Activated naive CD8-positive, alpha-beta T cell treated with anti-CD3 and anti-CD28 coated beads, Interleukin-2, amount 50 U/mL, for 24 hours (primary cell): ENCODE measurements around the gene TULP3.

Experiments
- ATAC-seq: fragments of 150-1000 bp; cut with Tn5 transposase; one replicate; pipeline ENCODE4 v1.10.0; 2021
- DNase-seq: peaks from one replicate; pipeline ENCODE4 v3.0.0; 2021
- H3K27ac Mint-ChIP-seq: one replicate; pipeline ENCODE4 v1.8.0; 2021; ENCODE audit warnings: mild to moderate bottlenecking, mixed read lengths
- H3K27me3 Mint-ChIP-seq: one replicate; pipeline ENCODE4 v1.8.0; 2021; ENCODE audit warnings: mixed read lengths
- H3K36me3 Mint-ChIP-seq: one replicate; pipeline ENCODE4 v1.8.0; 2021; ENCODE audit warnings: low read depth, mixed read lengths
- H3K4me1 Mint-ChIP-seq: one replicate; pipeline ENCODE4 v1.8.0; 2021; ENCODE audit warnings: mixed read lengths
- H3K4me3 Mint-ChIP-seq: one replicate; pipeline ENCODE4 v1.8.0; 2021; ENCODE audit warnings: mild to moderate bottlenecking, moderate library complexity, mixed read lengths
- H3K9me3 Mint-ChIP-seq: one replicate; pipeline ENCODE4 v1.8.0; 2021; ENCODE audit warnings: mixed read lengths

The TULP3 gene

DNA sequence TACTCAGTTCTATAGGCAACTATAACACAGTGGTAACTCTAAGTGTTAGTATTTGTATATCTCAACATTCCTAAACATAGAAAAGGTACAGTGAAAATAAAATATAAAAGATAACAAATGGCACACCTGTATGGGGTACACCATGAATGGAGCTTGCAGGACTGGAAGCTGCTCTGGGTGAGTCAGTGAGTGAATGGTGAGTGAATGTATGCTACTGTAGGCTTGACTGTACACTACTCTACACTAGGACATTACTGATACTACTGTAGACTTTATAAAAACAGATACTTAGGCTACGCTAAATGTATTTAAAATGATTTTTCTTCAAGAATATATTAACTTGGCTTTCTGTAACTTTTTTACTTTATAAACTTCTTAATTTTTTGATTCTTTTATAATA, 94.0 kb downstream of the TULP3 start:
- Mint-ChIP-seq H3K36me3 (no peaks in the 10 kb centered on the region), H3K4me1 (no peaks in the 10 kb centered on the region), H3K27me3 (no peaks in the 10 kb centered on the region), H3K9me3 (peaks cover 2% of the 10 kb centered on the region), H3K27ac (no peak overlapping the region), H3K4me3 (no peak overlapping the region)
- no peak for ATAC-seq
- DNase-seq, result no peak

DNA sequence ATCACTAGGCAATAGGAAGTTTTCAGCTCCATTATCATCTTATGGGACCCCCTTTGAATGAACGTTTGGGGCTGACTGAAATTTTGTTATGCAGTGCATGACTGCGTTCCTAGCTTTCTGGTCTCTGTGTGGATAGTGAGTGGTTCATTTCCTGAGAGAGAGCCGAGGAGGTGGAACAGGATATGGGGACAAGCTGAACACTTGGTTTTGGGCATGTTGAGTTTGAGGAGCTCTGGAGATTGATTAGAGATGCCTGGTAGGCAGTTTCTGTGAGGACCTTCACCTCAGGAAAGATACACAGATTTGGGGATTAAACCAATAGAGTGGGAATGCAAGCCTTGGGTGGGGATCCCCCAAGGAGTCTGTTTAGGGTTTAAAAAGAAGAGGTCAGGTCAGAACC, 96.2 kb downstream of the TULP3 start:
- Mint-ChIP-seq H3K4me1 (no peaks in the 10 kb centered on the region), H3K27me3 (no peaks in the 10 kb centered on the region), H3K36me3 (no peaks in the 10 kb centered on the region), H3K27ac (no peak overlapping the region), H3K4me3 (no peak overlapping the region), H3K9me3 (peaks cover 5% of the 10 kb centered on the region)
- DNase-seq, result no peak
- ATAC-seq, result no peak

DNA sequence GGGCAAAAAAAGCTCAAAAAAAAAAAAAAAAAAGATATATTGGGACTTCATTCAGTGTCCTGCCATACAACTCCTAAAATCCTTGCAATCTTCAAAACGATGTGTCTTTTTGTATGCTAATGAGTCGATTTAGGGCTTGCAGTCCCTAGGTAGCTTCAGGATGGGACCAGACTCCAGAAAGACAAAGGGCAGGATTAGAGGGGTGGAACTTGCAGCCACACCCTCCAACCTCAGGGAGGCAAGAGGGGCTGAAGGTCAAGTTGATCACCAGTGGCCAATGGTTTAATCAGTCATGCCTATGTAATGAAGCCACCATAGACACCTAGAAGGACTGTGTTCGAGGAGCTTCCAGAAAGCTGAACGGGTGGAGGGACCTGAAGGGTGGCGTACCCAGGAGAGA, 97.8 kb downstream of the TULP3 start:
- Mint-ChIP-seq H3K4me1 (no peaks in the 10 kb centered on the region), H3K4me3 (no peak overlapping the region), H3K9me3 (peaks cover 5% of the 10 kb centered on the region), H3K27ac (no peak overlapping the region), H3K27me3 (no peaks in the 10 kb centered on the region), H3K36me3 (no peaks in the 10 kb centered on the region)
- no peak for DNase-seq
- ATAC-seq, result no peak
